GM19328 (cell line): Measurements from ENCODE around the gene FAM13C.
"Not testable (repeated sequence)": the region's sequence is repeated elsewhere in the genome, so short reads cannot be mapped to it uniquely, and the experiment has no call there.

ENCODE experiments used
- ATAC-seq: cut with Tn5 transposase; IDR thresholded peaks from one replicate; pipeline ENCODE4 v1.9.1; 2021; ENCODE audit warnings: mild to moderate bottlenecking, moderate library complexity; ENCODE audit not compliant: unreplicated experiment

Gene FAM13C

GRCh38 chr10:59362144-59362958 is at the start of gene FAM13C:
Gene FAM13C, minus strand, starts transcription at chr10:59362549. Its CDS starts 89 bp downstream, at chr10:59362460.
- no peak for ATAC-seq

GRCh38 chr10:59405235-59405634 is 42.9 kb upstream of the FAM13C start:
- ATAC-seq = no peak

- ATAC-seq = no peak
Observed at GRCh38 chr10:59400214-59400613, 37.9 kb upstream of the FAM13C start.

- ATAC-seq = not testable (repeated sequence)
Observed at GRCh38 chr10:59399329-59399728, 37.0 kb upstream of the FAM13C start.

GRCh38 chr10:59397961-59398360 is 35.6 kb upstream of the FAM13C start:
- ATAC-seq = no peak

- no peak for ATAC-seq
Observed at GRCh38 chr10:59395984-59396383, 33.6 kb upstream of the FAM13C start.

- ATAC-seq = no peak
Observed at GRCh38 chr10:59393349-59393748, 31.0 kb upstream of the FAM13C start.

GRCh38 chr10:59391060-59391459 is 28.7 kb upstream of the FAM13C start:
- no peak for ATAC-seq

GRCh38 chr10:59388671-59388976 is 26.3 kb upstream of the FAM13C start:
- no peak for ATAC-seq

- no peak for ATAC-seq
Observed at GRCh38 chr10:59387951-59388670, 25.8 kb upstream of the FAM13C start.

GRCh38 chr10:59384761-59385160 is 22.4 kb upstream of the FAM13C start:
- no peak for ATAC-seq

- ATAC-seq = no peak
Observed at GRCh38 chr10:59383908-59384307, 21.6 kb upstream of the FAM13C start.

GRCh38 chr10:59383436-59383835 is 21.1 kb upstream of the FAM13C start:
- ATAC-seq = no peak

- no peak for ATAC-seq
Observed at GRCh38 chr10:59382831-59383295, 20.5 kb upstream of the FAM13C start.

GRCh38 chr10:59381687-59382086 is 19.3 kb upstream of the FAM13C start:
- no peak for ATAC-seq

- ATAC-seq = no peak
Observed at GRCh38 chr10:59376846-59377245, 14.5 kb upstream of the FAM13C start.

GRCh38 chr10:59375990-59376389 is 13.6 kb upstream of the FAM13C start:
- no peak for ATAC-seq

- no peak for ATAC-seq
Observed at GRCh38 chr10:59374916-59375315, 12.6 kb upstream of the FAM13C start.

GRCh38 chr10:59373071-59373470 is 10.7 kb upstream of the FAM13C start:
- no peak for ATAC-seq

GRCh38 chr10:59372543-59372942 is 10.2 kb upstream of the FAM13C start:
- ATAC-seq = no peak

- ATAC-seq = no peak
Observed at GRCh38 chr10:59366290-59366689, 3.9 kb upstream of the FAM13C start.

- ATAC-seq = no peak
Observed at GRCh38 chr10:59363446-59363958, 1.2 kb upstream of the FAM13C start.
